Left ventricle myocardium inferior (tissue), 1 donor: Measurements from ENCODE around the gene TRPM2. TPM values are rescaled to one million over a fixed set of nuclear protein-coding genes. Genes with fewer than 3 reads are reported as not detected.

Source experiments
- DNase-seq: peaks from one replicate; pipeline ENCODE4 v3.0.0-alpha.2; 2020
- H3K27ac ChIP-seq: fragments of 200-600 bp; replicated peaks from 2 replicates; pipeline ENCODE4 v1.8.0; 2021
- H3K27me3 ChIP-seq: fragments of 200-600 bp; 2 replicates; pipeline ENCODE4 v1.8.0; 2021; ENCODE audit warnings: low read depth
- H3K36me3 ChIP-seq: fragments of 200-600 bp; 2 replicates; pipeline ENCODE4 v1.8.0; 2021
- H3K4me1 ChIP-seq: fragments of 200-600 bp; 2 replicates; pipeline ENCODE4 v1.8.0; 2021
- H3K4me3 ChIP-seq: fragments of 200-600 bp; 2 replicates; pipeline ENCODE4 v1.8.0; 2021; ENCODE audit warnings: mild to moderate bottlenecking, moderate library complexity
- H3K9me3 ChIP-seq: fragments of 200-600 bp; replicated peaks from 2 replicates; pipeline ENCODE4 v1.8.0; 2021
- CTCF ChIP-seq: fragments of 200-600 bp; IDR thresholded peaks from 2 replicates; pipeline ENCODE4 v1.8.0; 2021; ENCODE audit warnings: antibody characterized with exemption, mild to moderate bottlenecking, borderline replicate concordance
- intact Hi-C: fragments of 100-400 bp; cut with micrococcal nuclease; formaldehyde crosslinking; loops from one replicate; pipeline ENCODE4 v1.11.0; 2022
- total RNA-seq: library from RNA; stranded (reverse); fragmentation: NEBNext Ultra II Directional; extraction: Animal tissue kit (Norgen Biotek cat#: 25700); gene quantifications from one replicate; pipeline ENCODE4 v1.2.1, GENCODE V29; 2021
- donor health status: DM: no; HTN: yes; CAD: no; lungs with severe emphysema.

Gene TRPM2
- total RNA-seq, 1 donor from 2014 or later, result 1.8 TPM

GRCh38 chr21:44464351-44464750 lies 110.9 kb downstream of the TRPM2 start:
- no peaks in the 10 kb centered on the region for H3K36me3 ChIP-seq
- no peak overlapping the region for H3K4me3 ChIP-seq
- H3K9me3 ChIP-seq, result no peaks in the 10 kb centered on the region
- intact Hi-C loops, result no loop called here
- no peak for DNase-seq
- no peak overlapping the region for H3K27ac ChIP-seq
- peaks cover 5% of the 10 kb centered on the region for H3K4me1 ChIP-seq
- no peak for TF ChIP-seq CTCF
- no peaks in the 10 kb centered on the region for H3K27me3 ChIP-seq

GRCh38 chr21:44466351-44466954 lies 113.0 kb downstream of the TRPM2 start:
- Histone ChIP-seq H3K27me3 (no peaks in the 10 kb centered on the region), H3K27ac (no peak overlapping the region), H3K9me3 (no peaks in the 10 kb centered on the region), H3K4me1 (no peaks in the 10 kb centered on the region), H3K36me3 (no peaks in the 10 kb centered on the region), H3K4me3 (no peak overlapping the region)
- no peak for TF ChIP-seq CTCF
- DNase-seq, result no peak
- intact Hi-C loops, result no loop called here

GRCh38 chr21:44466996-44467858 lies 113.8 kb downstream of the TRPM2 start:
- H3K4me3 ChIP-seq, result no peak overlapping the region
- intact Hi-C loops, result no loop called here

GRCh38 chr21:44467859-44468195 lies 114.4 kb downstream of the TRPM2 start:
- Histone ChIP-seq H3K9me3 (no peaks in the 10 kb centered on the region), H3K4me3 (no peak overlapping the region), H3K27me3 (no peaks in the 10 kb centered on the region), H3K4me1 (no peaks in the 10 kb centered on the region), H3K27ac (no peak overlapping the region), H3K36me3 (no peaks in the 10 kb centered on the region)
- intact Hi-C loops, result no loop called here
- DNase-seq, result no peak
- no peak for TF ChIP-seq CTCF

More at GRCh38 chr21:44466996-44467858, 113.8 kb downstream of the TRPM2 start:
- DNase-seq, result no peak
- no peak overlapping the region for H3K27ac ChIP-seq
- H3K4me1 ChIP-seq, result no peaks in the 10 kb centered on the region
- H3K36me3 ChIP-seq, result no peaks in the 10 kb centered on the region
- no peaks in the 10 kb centered on the region for H3K27me3 ChIP-seq
- H3K9me3 ChIP-seq, result no peaks in the 10 kb centered on the region
- no peak for TF ChIP-seq CTCF

- Histone ChIP-seq H3K9me3 (no peaks in the 10 kb centered on the region), H3K4me3 (no peak overlapping the region), H3K36me3 (no peaks in the 10 kb centered on the region), H3K27ac (no peak overlapping the region), H3K4me1 (no peaks in the 10 kb centered on the region), H3K27me3 (no peaks in the 10 kb centered on the region)
- no peak for DNase-seq
- intact Hi-C loops, result no loop called here
- TF ChIP-seq CTCF, result no peak
Measured at GRCh38 chr21:44471341-44471740, 117.9 kb downstream of the TRPM2 start.
